GM21390 (cell line): ENCODE results near the gene NPHS2.
A peak's percentile ranks its signal among the peaks of the same experiment; 100 is the strongest.
"Not testable (repeated sequence)": the region's sequence is repeated elsewhere in the genome, so short reads cannot be mapped to it uniquely, and the experiment has no call there.

Experiments used
- ATAC-seq: cut with Tn5 transposase; IDR thresholded peaks from one replicate; pipeline ENCODE4 v1.9.1; 2021; ENCODE audit not compliant: unreplicated experiment

Gene NPHS2

GRCh38 chr1:179548666-179549367, 26.9 kb downstream of the NPHS2 start:
- ATAC-seq = no peak

- ATAC-seq = no peak
Observed at GRCh38 chr1:179547021-179547535, 28.7 kb downstream of the NPHS2 start.

GRCh38 chr1:179545321-179545720, 30.4 kb downstream of the NPHS2 start:
- ATAC-seq = no peak

- no peak for ATAC-seq
Observed at GRCh38 chr1:179541774-179542173, 34.0 kb downstream of the NPHS2 start.

GRCh38 chr1:179530352-179530751, 45.4 kb downstream of the NPHS2 start:
- ATAC-seq = no peak

GRCh38 chr1:179529482-179530195, 46.1 kb downstream of the NPHS2 start:
- ATAC-seq = no peak

GRCh38 chr1:179518544-179518943, 57.2 kb downstream of the NPHS2 start:
- not testable (repeated sequence) for ATAC-seq

GRCh38 chr1:179516976-179517705, 58.6 kb downstream of the NPHS2 start:
- no peak for ATAC-seq

- peak; percentile 82 for ATAC-seq
Observed at GRCh38 chr1:179510038-179510437, 65.7 kb downstream of the NPHS2 start.

GRCh38 chr1:179509384-179509783, 66.4 kb downstream of the NPHS2 start:
- ATAC-seq = no peak

- no peak for ATAC-seq
Observed at GRCh38 chr1:179506199-179506598, 69.5 kb downstream of the NPHS2 start.
